Gastrocnemius medialis (tissue), 4 donors: ENCODE data around the gene STX10. TPM values are rescaled to one million over a fixed set of nuclear protein-coding genes. Genes with fewer than 3 reads are reported as not detected.
A peak's percentile ranks its signal among the peaks of the same experiment; 100 is the strongest.

Experiments
- ATAC-seq, 2 donors: fragments of 150-250 bp; one replicate each; pipeline ENCODE4 v1.9.1; 2016
- DNase-seq, 2 donors: peaks; one replicate each; pipeline ENCODE4 v3.0.0-alpha.2; 2019
- H3K27ac ChIP-seq, 4 donors: fragments of 200-600 bp; sonication (generic); 1 replicate in 1 of 4; 2 replicates in 3 of 4; pipeline ENCODE4 v1.5.1; 2016 to 2018; ENCODE audit warnings: mild to moderate bottlenecking in 2 of 4, moderate library complexity in 1 of 4
- H3K27me3 ChIP-seq, 3 donors: fragments of 200-600 bp; sonication (generic) in 2 of 3; 1 replicate in 1 of 3; 2 replicates in 2 of 3; pipeline versions ENCODE4 v1.5.1 to v1.6.0; 2016 to 2019; ENCODE audit warnings: mild to moderate bottlenecking in 1 of 3, moderate library complexity in 1 of 3
- H3K36me3 ChIP-seq, 2 donors: fragments of 200-600 bp; sonication (generic) in 1 of 2; one replicate each; pipeline ENCODE4 v1.5.1; 2017 to 2018
- H3K4me1 ChIP-seq, 2 donors: fragments of 200-600 bp; sonication (generic) in 1 of 2; one replicate each; pipeline ENCODE4 v1.5.1; 2016 to 2017; ENCODE audit warnings: mild to moderate bottlenecking in 2 of 2
- H3K4me3 ChIP-seq, 4 donors: fragments of 200-600 bp; sonication (generic) in 3 of 4; 1 replicate in 1 of 4; 2 replicates in 3 of 4; pipeline ENCODE4 v1.5.1; 2016 to 2019; ENCODE audit warnings: mild to moderate bottlenecking in 2 of 4
- H3K9me3 ChIP-seq, 3 donors: fragments of 200-600 bp; sonication (generic) in 2 of 3; 1 replicate in 1 of 3; 2 replicates in 2 of 3; pipeline ENCODE4 v1.5.1; 2016 to 2019
- CTCF ChIP-seq, 5 experiments: fragments of 450-650 bp in 3 of 5; fragments of 200-600 bp in 2 of 5; sonication (generic) in 2 of 5; IDR thresholded peaks in 4 of 5; conservative IDR thresholded peaks in 1 of 5; 1 replicate in 4 of 5; 2 replicates in 1 of 5; pipeline ENCODE4 v1.5.1; 2016 to 2019; ENCODE audit warnings: antibody characterized with exemption in 5 of 5, mild to moderate bottlenecking in 3 of 5, moderate library complexity in 3 of 5
- POLR2A ChIP-seq, 2 donors: fragments of 450-650 bp; IDR thresholded peaks; one replicate each; pipeline ENCODE4 v1.6.1; 2017; ENCODE audit warnings: antibody characterized with exemption in 2 of 2, mild to moderate bottlenecking in 2 of 2, moderate library complexity in 2 of 2
- in situ Hi-C, 4 donors: fragments of 200-750 bp; cut with MboI; loops; one replicate each; pipeline versions ENCODE4 v1.15.0 to v1.8.0; 2017; ENCODE audit warnings: low sequenced_read_pairs in 4 of 4
- intact Hi-C: fragments of 100-400 bp; cut with DNase I; formaldehyde crosslinking; loops from one replicate; pipeline ENCODE4 v1.15.1; 2023; ENCODE audit warnings: low total_unique reads
- total RNA-seq, 4 donors: library from RNA; depleted of rRNA; stranded (reverse); fragments of >200 nt; gene quantifications; one replicate each; pipeline versions ENCODE4 v1.1.0 to v1.2.3, GENCODE V29; 2016

Gene STX10
- total RNA-seq, 4 donors from 2014 or later = 16.5 to 40.7 (median 33.4) TPM

GRCh38 chr19:13176345-13176744 lies 26.2 kb upstream of the STX10 start:
- ATAC-seq (no peak), DNase-seq (no peak)
- Histone ChIP-seq H3K36me3 (no peaks in the 10 kb centered on the region), H3K4me3 (no peak overlapping the region), H3K4me1 (peaks cover 8 to 10% of the 10 kb centered on the region in 2 donors), H3K27ac (no peak overlapping the region), H3K9me3 (no peaks in the 10 kb centered on the region), H3K27me3 (no peaks in the 10 kb centered on the region)
- no peak for TF ChIP-seq POLR2A (IDR thresholded peaks at IDR 0.05)
- TF ChIP-seq CTCF (IDR thresholded peaks at IDR 0.05 in 4 of 5, conservative IDR thresholded peaks at IDR 0.05 in 1 of 5) = no peak
- intact Hi-C loops (no loop called here), in situ Hi-C loops (no loop called here)

GRCh38 chr19:13173139-13173737 lies 23.1 kb upstream of the STX10 start:
- no peak for DNase-seq
- Histone ChIP-seq H3K36me3 (no peaks in the 10 kb centered on the region), H3K4me3 (no peak overlapping the region), H3K27me3 (no peaks in the 10 kb centered on the region), H3K9me3 (no peaks in the 10 kb centered on the region), H3K4me1 (peaks cover 8 to 10% of the 10 kb centered on the region in 2 donors), H3K27ac (peak overlapping the region in 1 of 4 donors; percentile 54)
- intact Hi-C loops (no loop called here), in situ Hi-C loops (no loop called here)
- no peak for ATAC-seq
- no peak for TF ChIP-seq POLR2A (IDR thresholded peaks at IDR 0.05)
- TF ChIP-seq CTCF (IDR thresholded peaks at IDR 0.05 in 4 of 5, conservative IDR thresholded peaks at IDR 0.05 in 1 of 5) = no peak

GRCh38 chr19:13172346-13173138 lies 22.4 kb upstream of the STX10 start:
- intact Hi-C loops (no loop called here), in situ Hi-C loops (no loop called here)
- TF ChIP-seq CTCF (IDR thresholded peaks at IDR 0.05 in 4 of 5, conservative IDR thresholded peaks at IDR 0.05 in 1 of 5) = no peak
- TF ChIP-seq POLR2A (IDR thresholded peaks at IDR 0.05) = no peak

GRCh38 chr19:13171146-13171545 lies 21.0 kb upstream of the STX10 start:
- TF ChIP-seq POLR2A (IDR thresholded peaks at IDR 0.05) = no peak
- TF ChIP-seq CTCF (IDR thresholded peaks at IDR 0.05 in 4 of 5, conservative IDR thresholded peaks at IDR 0.05 in 1 of 5) = no peak
- no peaks in the 10 kb centered on the region for H3K9me3 ChIP-seq
- H3K4me1 ChIP-seq = peaks cover 10 to 16% of the 10 kb centered on the region in 2 donors
- in situ Hi-C loops = no loop called here
- no peaks in the 10 kb centered on the region for H3K27me3 ChIP-seq
- intact Hi-C loops = no loop called here
- ATAC-seq = no peak
- no peak overlapping the region for H3K27ac ChIP-seq
- DNase-seq = no peak
- no peak overlapping the region for H3K4me3 ChIP-seq
- H3K36me3 ChIP-seq = no peaks in the 10 kb centered on the region

More at GRCh38 chr19:13172346-13173138, 22.4 kb upstream of the STX10 start:
- peak; percentile 35 to 66 for DNase-seq
- Histone ChIP-seq H3K27ac (peak overlapping the region; percentile 37 to 54 (median 44)), H3K36me3 (no peaks in the 10 kb centered on the region), H3K9me3 (no peaks in the 10 kb centered on the region), H3K4me1 (peaks cover 8 to 10% of the 10 kb centered on the region in 2 donors), H3K4me3 (no peak overlapping the region), H3K27me3 (no peaks in the 10 kb centered on the region)
- ATAC-seq = peak; percentile 39 to 55
